Ovary (tissue), 9 donors: Measurements from ENCODE around the gene SAMHD1. TPM values are rescaled to one million over a fixed set of nuclear protein-coding genes. Genes with fewer than 3 reads are reported as not detected.

ENCODE experiments used
- DNase-seq, 5 donors: peaks; one replicate each; pipeline ENCODE4 v3.0.0-alpha.2; 2019 to 2020
- H3K27ac ChIP-seq, 2 donors: fragments of 200-600 bp; one replicate each; pipeline versions ENCODE4 v1.5.1 to v1.8.0; 2019 to 2022
- H3K27me3 ChIP-seq: fragments of 200-600 bp; one replicate; pipeline ENCODE4 v1.8.0; 2022
- H3K36me3 ChIP-seq: fragments of 200-600 bp; sonication (generic); one replicate; pipeline ENCODE4 v1.5.1; 2019
- H3K4me1 ChIP-seq: one replicate; pipeline ENCODE4 v1.8.1; 2013; ENCODE audit warnings: mild to moderate bottlenecking, moderate library complexity; ENCODE audit not compliant: insufficient read depth
- H3K4me3 ChIP-seq: fragments of 200-600 bp; sonication (generic); one replicate; pipeline ENCODE4 v1.5.1; 2017
- H3K9me3 ChIP-seq, 2 donors: fragments of 200-600 bp in 1 of 2; sonication (generic) in 1 of 2; one replicate each; pipeline versions ENCODE4 v1.5.1 to v1.8.1; 2013 to 2019; ENCODE audit warnings: mild to moderate bottlenecking in 1 of 2, moderate library complexity in 1 of 2
- EP300 ChIP-seq: sonication (generic); formaldehyde crosslinking; IDR thresholded peaks from one replicate; pipeline ENCODE4 v1.6.1; 2017; ENCODE audit warnings: antibody characterized with exemption
- POLR2A ChIP-seq: fragments of 450-650 bp; IDR thresholded peaks from one replicate; pipeline ENCODE4 v1.6.1; 2017; ENCODE audit warnings: antibody characterized with exemption, mild to moderate bottlenecking, moderate library complexity
- WGBS, 3 donors: extraction: QIAGEN DNeasy Blood & Tissue Kit in 1 of 3; methylation state at CpG; one replicate each; pipeline versions ENCODE4 v1.1.5 to v1.1.7; 2013 to 2017; 5-methylcytosine and 5-hydroxymethylcytosine counted together
- intact Hi-C, 4 donors: fragments of 100-400 bp; cut with DNase I; formaldehyde crosslinking; loops; one replicate each; pipeline versions ENCODE4 v1.11.0 to v1.15.1; 2022 to 2023
- polyA plus RNA-seq, 2 donors: library from polyadenylated mRNA; stranded (reverse); fragments of 200-250 nt in 1 of 2; fragments of 350-450 nt in 1 of 2; fragmentation: Illumina TruSeq in 1 of 2; extraction: RNeasy Lipid Tissue Mini Kit (QIAGEN cat#74804) in 1 of 2; gene quantifications; one replicate each; pipeline ENCODE4 v1.2.3, GENCODE V29; 2013 to 2014
- total RNA-seq, 7 donors: library from RNA; depleted of rRNA in 2 of 7; stranded (reverse); fragments of >200 nt in 2 of 7; fragmentation: NEBNext Ultra II Directional in 3 of 7; extraction: Animal tissue kit (Norgen Biotek cat#: 25700) in 3 of 7; gene quantifications; one replicate each; pipeline versions ENCODE4 v1.1.0 to v1.2.4, GENCODE V29; 2016 to 2023
- TF ChIP-seq, protein P1 (sequence below), 3 donors: fragments of 450-650 bp in 2 of 3; fragments of 200-600 bp in 1 of 3; IDR thresholded peaks; one replicate each; pipeline versions ENCODE4 v1.5.1 to v1.8.0; 2016 to 2022; ENCODE audit warnings: antibody characterized with exemption in 3 of 3, mild to moderate bottlenecking in 1 of 3
- donor health status: DM: no; HTN: no; CAD: no; lungs with moderate emphysema.
- donor health status: DM: no; HTN: no; CAD: no.
- donor health status: Bipolar disorder and iron deficiency.
- donor health status: DM: yes; HTN: yes; CAD: no.
- donor health status: DM: no; HTN: no; CAD: no.
- donor health status: DM: yes; HTN: yes; CAD: no.

SAMHD1 gene
- total and polyA plus RNA-seq, 9 donors = 25.4 to 184 (median 103) TPM

DNA sequence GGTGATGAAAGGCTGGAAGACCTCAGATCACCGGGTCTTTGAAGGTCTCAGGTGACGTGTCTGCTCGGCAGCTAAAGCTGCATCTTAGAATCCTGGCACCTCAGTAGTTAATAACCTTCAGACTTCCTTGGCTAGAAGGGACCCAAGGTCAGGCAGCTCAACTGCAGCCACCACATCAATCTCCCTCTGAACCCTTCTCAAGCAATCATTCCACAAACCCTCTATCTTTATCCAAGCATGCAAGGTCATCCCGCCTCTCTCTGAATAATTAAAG is 92.3 kb downstream of the SAMHD1 start:
- WGBS, 3 donors = 20 to 53% (median 34%) methylated on average over 4 of the region's 4 CpGs
- Histone ChIP-seq H3K27me3 (no peaks in the 10 kb centered on the region), H3K4me3 (no peak overlapping the region), H3K9me3 (no peaks in the 10 kb centered on the region), H3K36me3 (no peaks in the 10 kb centered on the region), H3K27ac (peak overlapping the region in 1 of 2 donors; percentile 34), H3K4me1 (peaks cover 35% of the 10 kb centered on the region)
- DNase-seq = no peak
- TF ChIP-seq, protein P1, sequence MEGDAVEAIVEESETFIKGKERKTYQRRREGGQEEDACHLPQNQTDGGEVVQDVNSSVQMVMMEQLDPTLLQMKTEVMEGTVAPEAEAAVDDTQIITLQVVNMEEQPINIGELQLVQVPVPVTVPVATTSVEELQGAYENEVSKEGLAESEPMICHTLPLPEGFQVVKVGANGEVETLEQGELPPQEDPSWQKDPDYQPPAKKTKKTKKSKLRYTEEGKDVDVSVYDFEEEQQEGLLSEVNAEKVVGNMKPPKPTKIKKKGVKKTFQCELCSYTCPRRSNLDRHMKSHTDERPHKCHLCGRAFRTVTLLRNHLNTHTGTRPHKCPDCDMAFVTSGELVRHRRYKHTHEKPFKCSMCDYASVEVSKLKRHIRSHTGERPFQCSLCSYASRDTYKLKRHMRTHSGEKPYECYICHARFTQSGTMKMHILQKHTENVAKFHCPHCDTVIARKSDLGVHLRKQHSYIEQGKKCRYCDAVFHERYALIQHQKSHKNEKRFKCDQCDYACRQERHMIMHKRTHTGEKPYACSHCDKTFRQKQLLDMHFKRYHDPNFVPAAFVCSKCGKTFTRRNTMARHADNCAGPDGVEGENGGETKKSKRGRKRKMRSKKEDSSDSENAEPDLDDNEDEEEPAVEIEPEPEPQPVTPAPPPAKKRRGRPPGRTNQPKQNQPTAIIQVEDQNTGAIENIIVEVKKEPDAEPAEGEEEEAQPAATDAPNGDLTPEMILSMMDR (IDR thresholded peaks at IDR 0.05) = no peak
- TF ChIP-seq POLR2A (no peak), EP300 (no peak)
- intact Hi-C loops = no loop called here

DNA sequence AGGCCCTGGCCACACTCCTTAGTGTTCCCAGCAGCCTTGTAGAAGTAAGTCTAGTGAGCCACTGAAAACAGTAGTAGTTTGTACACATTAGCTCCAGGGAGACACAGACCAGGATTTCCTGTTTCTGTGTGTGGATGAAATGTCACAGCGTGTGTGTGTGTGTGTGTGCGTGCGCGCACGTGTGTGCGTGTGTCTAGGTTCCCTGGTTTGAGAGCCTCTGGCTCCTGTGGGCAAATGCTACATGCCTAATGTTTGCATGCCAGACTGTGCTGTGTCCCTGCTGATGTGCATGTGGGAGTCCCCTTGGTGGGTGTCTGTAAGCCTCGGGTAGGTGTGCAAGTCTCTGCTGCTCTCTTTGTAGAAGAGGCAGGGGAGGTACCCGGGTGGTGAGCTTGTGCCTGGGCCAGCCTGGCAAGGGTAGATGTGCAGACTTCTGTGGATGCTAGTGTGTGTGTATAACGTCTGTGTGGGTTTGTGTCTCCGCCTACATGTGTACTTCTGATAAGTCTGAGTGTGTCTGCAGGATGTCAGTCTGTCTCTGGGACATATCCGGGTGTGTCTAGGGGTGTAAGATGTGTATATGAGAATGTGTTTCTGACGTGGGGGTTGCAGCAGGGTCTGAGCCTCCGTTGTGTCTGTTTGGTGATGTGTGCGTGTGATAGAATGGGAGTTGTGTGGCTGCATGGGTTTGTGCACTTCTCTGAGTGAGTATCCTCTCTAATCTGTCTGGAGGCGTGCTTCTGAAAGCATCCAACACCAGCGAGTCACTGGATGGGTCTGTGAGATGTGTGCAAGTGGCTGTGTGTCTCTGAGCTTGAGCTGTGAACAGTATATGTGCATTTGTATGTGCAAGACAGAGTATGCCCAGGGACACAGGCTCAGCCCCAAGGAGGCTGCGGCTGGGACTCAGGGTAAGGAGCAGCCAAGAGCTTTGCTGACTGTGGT is 94.5 kb downstream of the SAMHD1 start:
- intact Hi-C loops = no loop called here
- no peak for DNase-seq
- no peak overlapping the region for H3K27ac ChIP-seq
- 42 to 56% (median 50%) methylated on average over 17 of the region's 17 CpGs for WGBS, 3 donors
- H3K27me3 ChIP-seq = no peaks in the 10 kb centered on the region
- H3K9me3 ChIP-seq = no peaks in the 10 kb centered on the region
- H3K4me1 ChIP-seq = peaks cover 35% of the 10 kb centered on the region
- no peak overlapping the region for H3K4me3 ChIP-seq
- TF ChIP-seq, protein P1 (IDR thresholded peaks at IDR 0.05) = no peak
- TF ChIP-seq EP300 (no peak), POLR2A (no peak)
- H3K36me3 ChIP-seq = no peaks in the 10 kb centered on the region

DNA sequence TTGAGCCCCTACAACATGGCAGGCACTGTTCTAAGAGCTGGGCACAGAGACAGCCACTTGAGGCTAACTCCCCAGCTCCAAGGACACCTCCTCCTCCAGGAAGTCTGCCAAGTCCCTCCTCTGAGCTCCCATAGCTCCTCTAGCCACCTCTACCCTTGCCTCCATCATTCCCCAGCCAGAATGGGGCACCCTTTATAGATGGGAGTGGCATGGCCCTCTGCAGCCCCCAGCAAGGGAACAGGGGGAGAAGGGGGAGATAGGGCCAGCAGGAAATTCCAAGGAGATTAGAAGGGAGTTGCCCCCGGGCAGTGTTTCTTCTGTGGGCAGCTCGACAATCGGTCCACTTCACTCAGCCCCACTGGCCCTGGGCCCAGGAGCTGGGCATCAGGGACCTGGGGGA is 95.3 kb downstream of the SAMHD1 start:
- Histone ChIP-seq H3K4me3 (no peak overlapping the region), H3K4me1 (peaks cover 33% of the 10 kb centered on the region), H3K36me3 (no peaks in the 10 kb centered on the region), H3K27me3 (no peaks in the 10 kb centered on the region), H3K27ac (no peak overlapping the region), H3K9me3 (no peaks in the 10 kb centered on the region)
- DNase-seq = no peak
- intact Hi-C loops = no loop called here
- WGBS, 3 donors = 20 to 45% (median 34%) methylated on average over 3 of the region's 3 CpGs
- TF ChIP-seq, protein P1 (IDR thresholded peaks at IDR 0.05) = no peak
- TF ChIP-seq POLR2A (no peak), EP300 (no peak)

DNA sequence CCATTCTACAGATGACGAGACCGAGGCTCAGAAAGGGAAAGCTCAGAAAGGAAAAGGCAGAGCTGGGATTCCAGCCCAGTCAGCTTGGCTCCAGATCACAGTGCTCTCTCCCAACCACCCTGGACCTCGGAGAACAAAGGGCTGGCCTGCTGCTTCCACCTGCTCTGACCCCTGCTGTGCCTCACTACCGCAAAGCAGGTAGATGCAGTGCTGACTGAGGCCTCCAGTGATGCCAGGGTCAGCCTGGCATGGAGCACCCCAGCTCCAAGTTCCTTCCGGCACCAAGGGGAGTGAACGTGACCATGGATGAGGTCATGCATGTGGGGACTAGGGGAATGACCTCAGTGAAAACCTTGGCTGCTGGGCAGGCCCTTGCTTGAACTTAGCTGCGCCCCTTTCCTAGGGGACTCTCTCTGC is 96.3 kb downstream of the SAMHD1 start:
- H3K4me1 ChIP-seq = peaks cover 28% of the 10 kb centered on the region
- H3K36me3 ChIP-seq = no peaks in the 10 kb centered on the region
- DNase-seq = no peak
- H3K4me3 ChIP-seq = no peak overlapping the region
- H3K27me3 ChIP-seq = no peaks in the 10 kb centered on the region
- WGBS, 3 donors = 72 to 77% (median 72%) methylated on average over 7 of the region's 7 CpGs
- peak overlapping the region; percentile 8 to 30 for H3K27ac ChIP-seq
- TF ChIP-seq POLR2A (no peak), EP300 (no peak)
- TF ChIP-seq, protein P1 (IDR thresholded peaks at IDR 0.05) = no peak
- intact Hi-C loops = no loop called here
- H3K9me3 ChIP-seq = no peaks in the 10 kb centered on the region
